ENCODE measurements around the gene KIF13A. TPM values are rescaled to one million over a fixed set of nuclear protein-coding genes. Genes with fewer than 3 reads are reported as not detected.

The KIF13A gene
- total and polyA plus RNA-seq, 10 of the 15 experiments (the other 5 are each of a cell fraction or from before 2014, with no cell fraction given): 0.02 to 0.26 (median 0.13) TPM; not detected in 2

GRCh38 chr6:17851001-17851719 lies 136.3 kb downstream of the KIF13A start (continued):
- TF ChIP-seq PRDM15 (CRISPR knock-in tag; IDR thresholded peaks at IDR 0.05) (no peak), BHLHE40 (IDR thresholded peaks at IDR 0.05; ENCODE audit: borderline replicate concordance in 1 of 2, low read depth in 2 of 2, low read length in 1 of 2) (no peak), USF1 (IDR thresholded peaks at IDR 0.05; ENCODE audit: borderline replicate concordance, extremely low read length, insufficient read depth, low read depth, low read length) (no peak), RFX5 (IDR thresholded peaks at IDR 0.05; ENCODE audit: low read depth, low read length) (no peak), RUNX3 (IDR thresholded peaks at IDR 0.05; ENCODE audit: low read length) (no peak)

- Histone ChIP-seq H3K27ac (ENCODE audit: control insufficient read depth, insufficient read depth) (no peak overlapping the region), H3K9me3 (replicated peaks; ENCODE audit: control insufficient read depth, insufficient read depth, low read length) (no peaks in the 10 kb centered on the region), H3K4me2 (ENCODE audit: control insufficient read depth, insufficient read depth) (no peak overlapping the region), H3K27me3 (replicated peaks in 1 of 2; ENCODE audit: control insufficient read depth in 2 of 2, insufficient read depth in 2 of 2, low read length in 1 of 2) (no peaks in the 10 kb centered on the region; a peak in 2 of 4 replicates), H3K4me3 (no peak overlapping the region), H3K79me2 (ENCODE audit: control insufficient read depth, insufficient read depth, low read length) (no peaks in the 10 kb centered on the region), H2AFZ (ENCODE audit: control insufficient read depth, low read depth, low read length) (no peak overlapping the region), H3K36me3 (ENCODE audit: control insufficient read depth in 2 of 2, insufficient read depth in 2 of 2, low read length in 1 of 2) (no peaks in the 10 kb centered on the region), H3K4me1 (ENCODE audit: control insufficient read depth, insufficient read depth, low read length) (no peaks in the 10 kb centered on the region), H4K20me1 (ENCODE audit: control insufficient read depth, insufficient read depth) (no peaks in the 10 kb centered on the region), H3K9ac (ENCODE audit: control insufficient read depth, insufficient read depth, low read length) (no peak overlapping the region)
- no peak for ATAC-seq
- ChIA-PET SMC1A (ENCODE audit: uncharacterized antibody, unreplicated experiment) (interaction anchor here (1.8 kb wide), 1 partner anchor 12 kb away, joined by 6 read pairs; no protein-coding TSS in a partner anchor), POLR2A (interaction anchor here (0.6 kb wide), 1 partner anchor 343 kb away, joined by 4 read pairs; no protein-coding TSS in a partner anchor), RAD21 (ENCODE audit: unreplicated experiment) (no interaction called here), CTCF (no interaction called here)
- intact Hi-C loops (cut with micrococcal nuclease; ENCODE audit: unreplicated experiment) (no loop called here), in situ Hi-C loops (cut with MboI) (no loop called here)
- DNase-seq (ENCODE audit: low read depth, low spot score): no peak
- no peak for TF ChIP-seq KLF5 (IDR thresholded peaks at IDR 0.05; ENCODE audit: partially characterized antibody)
- TF ChIP-seq KAT2A (conservative IDR thresholded peaks at IDR 0.05; ENCODE audit: control insufficient read depth, low read depth, low read length): no peak
- no peak for TF ChIP-seq NR2C2 (IDR thresholded peaks at IDR 0.05; ENCODE audit: borderline replicate concordance, control insufficient read depth, insufficient read length, low read depth)
- BruUV-seq (replicated peaks): no TSS peak
- FAIRE-seq: no peak
- 95% methylated on average over 5 of the region's 5 CpGs for WGBS (ENCODE audit: insufficient coverage, insufficient replicate concordance, low lambda C conversion rate, missing lambda C conversion rate)
Observed at GRCh38 chr6:17850281-17850680, 137.2 kb downstream of the KIF13A start.

Data from GM12878 (cell line).